Astrocyte (in vitro differentiated cells and primary cell): ENCODE data around the gene CCDC174.

Experiments used
- EZH2 ChIP-seq: IDR thresholded peaks from 2 replicates; pipeline ENCODE4 v1.6.1; 2012; ENCODE audit warnings: mild to moderate bottlenecking, low read length, inconsistent platforms; ENCODE audit not compliant: insufficient read depth
- TF ChIP-seq, protein P1 (sequence below): IDR thresholded peaks from 2 replicates; pipeline ENCODE4 v1.5.1; 2011; ENCODE audit warnings: low read depth, mild to moderate bottlenecking, inconsistent platforms, low read length, moderate library complexity; ENCODE audit not compliant: insufficient read depth

GRCh38 chr3:14703128-14703750 lies 51.7 kb downstream of the CCDC174 start:
- TF ChIP-seq, protein P1, sequence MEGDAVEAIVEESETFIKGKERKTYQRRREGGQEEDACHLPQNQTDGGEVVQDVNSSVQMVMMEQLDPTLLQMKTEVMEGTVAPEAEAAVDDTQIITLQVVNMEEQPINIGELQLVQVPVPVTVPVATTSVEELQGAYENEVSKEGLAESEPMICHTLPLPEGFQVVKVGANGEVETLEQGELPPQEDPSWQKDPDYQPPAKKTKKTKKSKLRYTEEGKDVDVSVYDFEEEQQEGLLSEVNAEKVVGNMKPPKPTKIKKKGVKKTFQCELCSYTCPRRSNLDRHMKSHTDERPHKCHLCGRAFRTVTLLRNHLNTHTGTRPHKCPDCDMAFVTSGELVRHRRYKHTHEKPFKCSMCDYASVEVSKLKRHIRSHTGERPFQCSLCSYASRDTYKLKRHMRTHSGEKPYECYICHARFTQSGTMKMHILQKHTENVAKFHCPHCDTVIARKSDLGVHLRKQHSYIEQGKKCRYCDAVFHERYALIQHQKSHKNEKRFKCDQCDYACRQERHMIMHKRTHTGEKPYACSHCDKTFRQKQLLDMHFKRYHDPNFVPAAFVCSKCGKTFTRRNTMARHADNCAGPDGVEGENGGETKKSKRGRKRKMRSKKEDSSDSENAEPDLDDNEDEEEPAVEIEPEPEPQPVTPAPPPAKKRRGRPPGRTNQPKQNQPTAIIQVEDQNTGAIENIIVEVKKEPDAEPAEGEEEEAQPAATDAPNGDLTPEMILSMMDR: no peak
- no peak for TF ChIP-seq EZH2
